ENCODE data around the gene RXRA.

GRCh38 chr9:134486143-134486591 lies 159.9 kb downstream of the RXRA start:
- TF ChIP-seq, protein P1, sequence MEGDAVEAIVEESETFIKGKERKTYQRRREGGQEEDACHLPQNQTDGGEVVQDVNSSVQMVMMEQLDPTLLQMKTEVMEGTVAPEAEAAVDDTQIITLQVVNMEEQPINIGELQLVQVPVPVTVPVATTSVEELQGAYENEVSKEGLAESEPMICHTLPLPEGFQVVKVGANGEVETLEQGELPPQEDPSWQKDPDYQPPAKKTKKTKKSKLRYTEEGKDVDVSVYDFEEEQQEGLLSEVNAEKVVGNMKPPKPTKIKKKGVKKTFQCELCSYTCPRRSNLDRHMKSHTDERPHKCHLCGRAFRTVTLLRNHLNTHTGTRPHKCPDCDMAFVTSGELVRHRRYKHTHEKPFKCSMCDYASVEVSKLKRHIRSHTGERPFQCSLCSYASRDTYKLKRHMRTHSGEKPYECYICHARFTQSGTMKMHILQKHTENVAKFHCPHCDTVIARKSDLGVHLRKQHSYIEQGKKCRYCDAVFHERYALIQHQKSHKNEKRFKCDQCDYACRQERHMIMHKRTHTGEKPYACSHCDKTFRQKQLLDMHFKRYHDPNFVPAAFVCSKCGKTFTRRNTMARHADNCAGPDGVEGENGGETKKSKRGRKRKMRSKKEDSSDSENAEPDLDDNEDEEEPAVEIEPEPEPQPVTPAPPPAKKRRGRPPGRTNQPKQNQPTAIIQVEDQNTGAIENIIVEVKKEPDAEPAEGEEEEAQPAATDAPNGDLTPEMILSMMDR (IDR thresholded peaks at IDR 0.05; ENCODE audit: insufficient read depth, low read depth, low read length) = no peak
- TF ChIP-seq EZH2 (IDR thresholded peaks at IDR 0.05; ENCODE audit: insufficient read depth, low read length) = no peak

All from astrocyte (in vitro differentiated cells and primary cell).